CD4-positive, alpha-beta T cell treated with Interleukin-12 subunit alpha and Interleukin-12 subunit beta, for 1 hour (primary cell): ENCODE measurements around the gene RPA3.

Source experiments
- DNase-seq: peaks from one replicate; pipeline ENCODE4 v3.0.0-alpha.2; 2020

The RPA3 gene

GRCh38 chr7:7731732-7732131, 13.3 kb upstream of the RPA3 start:
- no peak for DNase-seq

DNA sequence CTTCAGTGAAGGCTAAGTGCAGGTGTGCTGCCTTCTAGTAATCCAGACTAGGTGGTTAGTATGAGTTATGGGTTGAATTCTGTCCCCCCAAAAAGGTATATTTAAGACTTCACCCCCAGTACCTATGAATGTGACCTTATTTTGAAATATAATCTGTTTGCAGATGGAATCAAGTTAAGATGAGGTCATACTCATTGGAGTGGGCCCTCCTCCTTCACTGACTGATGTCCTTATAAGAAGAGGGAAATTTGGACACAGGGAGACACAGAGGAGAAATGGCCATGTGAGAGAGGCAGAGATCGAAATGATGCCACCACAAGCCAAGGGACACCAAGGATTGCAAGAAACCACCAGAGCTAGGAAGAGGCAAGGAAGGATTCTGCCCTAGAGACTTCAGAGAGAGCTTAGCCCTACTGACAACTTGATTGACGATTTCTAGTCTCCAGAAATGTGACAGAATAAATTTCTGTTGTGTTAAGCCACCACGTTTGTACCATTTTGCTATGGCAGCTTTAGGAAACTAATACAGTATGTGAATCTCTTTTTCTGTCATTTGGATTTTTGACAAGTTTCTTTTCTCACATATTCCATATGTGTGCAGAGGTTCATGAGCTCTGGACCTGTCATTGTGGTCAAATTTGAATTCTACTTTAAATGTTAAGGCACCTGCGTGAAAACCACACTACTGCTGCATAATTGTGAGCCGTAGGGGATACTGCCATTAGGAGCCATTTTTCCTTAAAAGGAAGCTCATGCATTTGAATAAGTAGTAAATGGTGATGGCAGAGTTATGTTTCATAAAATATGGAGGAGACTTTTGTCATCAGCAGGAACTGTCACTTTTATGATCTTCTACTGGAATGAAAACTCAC, 2.6 kb upstream of the RPA3 start:
- no peak for DNase-seq

DNA sequence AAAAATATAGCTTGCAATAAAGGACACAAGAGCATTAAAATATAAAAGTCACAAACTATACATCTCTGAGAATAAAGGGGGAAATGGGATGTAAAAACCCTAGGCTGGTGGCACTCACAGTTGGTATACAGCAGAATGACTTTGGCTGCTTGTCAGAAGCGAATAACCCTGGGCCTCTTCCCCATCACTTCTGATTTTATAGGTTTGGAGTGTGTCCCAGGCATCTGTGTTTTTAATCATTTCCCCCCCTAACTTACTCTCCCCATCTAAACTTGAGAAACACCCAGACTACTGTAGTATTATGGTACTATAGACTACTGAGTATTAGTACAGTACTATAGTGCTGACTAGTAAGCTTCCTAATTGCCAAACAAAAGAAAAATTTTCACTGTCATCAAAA, 1.8 kb upstream of the RPA3 start:
- DNase-seq: no peak

- DNase-seq: peak; percentile 19
Measured at GRCh38 chr7:7719236-7719635, 829 bp upstream of the RPA3 start.

GRCh38 chr7:7713730-7714129, 4.7 kb downstream of the RPA3 start:
- DNase-seq: no peak

GRCh38 chr7:7710469-7710868, 7.9 kb downstream of the RPA3 start:
- no peak for DNase-seq

GRCh38 chr7:7709291-7709690, 9.1 kb downstream of the RPA3 start:
- DNase-seq: no peak

GRCh38 chr7:7707806-7708205, 10.6 kb downstream of the RPA3 start:
- no peak for DNase-seq

DNA sequence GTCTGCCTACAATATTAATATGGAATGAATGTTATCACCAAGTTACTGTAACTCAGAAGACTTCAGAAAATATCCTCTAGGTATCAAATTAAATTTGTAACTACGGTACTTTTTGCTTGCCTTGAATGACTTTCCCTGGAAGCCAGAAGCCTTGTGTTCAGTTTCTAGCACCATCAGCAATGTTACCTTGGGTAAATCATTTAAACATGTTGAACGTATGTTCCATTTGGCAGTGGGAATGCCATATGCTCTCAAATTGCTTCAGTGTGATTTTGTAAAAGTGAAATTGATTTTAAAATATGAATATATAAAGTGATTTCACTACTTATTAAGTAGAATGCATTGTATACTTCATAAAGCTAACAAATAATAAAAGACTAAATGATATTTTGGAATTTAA, 11.2 kb downstream of the RPA3 start:
- DNase-seq: no peak

GRCh38 chr7:7706556-7707172, 11.7 kb downstream of the RPA3 start:
- DNase-seq: no peak

- DNase-seq: no peak
Measured at GRCh38 chr7:7706101-7706511, 12.3 kb downstream of the RPA3 start.

- no peak for DNase-seq
Measured at GRCh38 chr7:7705318-7705717, 13.1 kb downstream of the RPA3 start.

DNA sequence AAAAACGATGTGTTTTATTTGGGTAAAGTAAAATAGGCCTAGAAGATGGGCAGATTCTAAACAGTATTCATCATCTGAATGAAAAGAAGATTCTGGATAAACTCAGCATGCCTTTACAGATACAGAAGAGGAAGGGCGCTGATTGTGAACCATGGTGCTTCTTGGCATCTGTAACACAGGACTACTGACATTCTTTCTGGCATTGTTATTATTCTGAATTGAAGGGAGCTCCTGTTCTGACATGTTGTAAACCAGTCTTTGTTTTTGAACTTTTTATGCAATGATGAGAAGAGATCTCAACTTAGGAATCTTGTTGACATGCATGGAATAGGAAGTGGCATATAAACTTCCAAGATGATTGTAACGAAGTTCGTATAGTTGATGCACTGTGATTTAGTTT, 13.5 kb downstream of the RPA3 start:
- no peak for DNase-seq

- no peak for DNase-seq
Measured at GRCh38 chr7:7703427-7703826, 15.0 kb downstream of the RPA3 start.

- no peak for DNase-seq
Measured at GRCh38 chr7:7702826-7703225, 15.6 kb downstream of the RPA3 start.

DNA sequence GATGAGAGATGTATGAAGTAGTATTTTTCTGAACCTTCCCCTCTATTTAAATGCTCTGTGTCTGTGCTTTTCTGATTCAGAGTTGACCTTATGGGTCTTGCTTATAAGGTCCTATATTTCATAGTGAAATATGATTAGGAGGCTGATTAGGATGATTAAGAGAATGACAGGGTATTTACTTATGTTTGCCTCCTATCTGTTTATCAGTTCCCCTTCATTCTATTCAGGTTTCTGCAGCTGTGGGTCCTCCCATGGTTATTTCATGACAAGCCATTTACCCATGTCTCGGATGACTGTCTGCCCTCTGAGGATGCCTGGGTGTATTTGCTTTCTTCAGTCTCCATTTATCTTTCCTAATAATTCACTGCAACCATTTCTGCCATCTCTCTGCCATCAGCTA, 16.9 kb downstream of the RPA3 start:
- no peak for DNase-seq

- DNase-seq: no peak
Measured at GRCh38 chr7:7699970-7700369, 18.4 kb downstream of the RPA3 start.

DNA sequence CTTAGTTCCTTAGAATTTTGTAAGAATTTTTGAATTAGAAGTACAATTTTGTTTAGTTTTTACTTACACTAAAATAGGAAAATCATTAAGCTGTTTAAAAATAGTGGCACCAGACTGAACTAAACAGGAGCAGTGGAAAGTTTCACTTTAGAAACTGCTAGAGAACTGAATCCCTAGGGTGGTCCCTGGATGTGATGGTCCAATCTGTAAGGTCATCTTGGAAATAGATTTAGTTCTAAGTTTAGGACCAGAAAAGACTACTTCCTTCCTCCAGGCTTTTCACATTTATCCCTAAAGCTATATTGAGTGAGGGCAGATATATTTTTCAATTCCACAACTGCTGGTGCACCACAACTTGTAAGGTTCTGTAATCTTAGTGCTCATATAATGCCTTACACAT, 19.0 kb downstream of the RPA3 start:
- no peak for DNase-seq

- DNase-seq: no peak
Measured at GRCh38 chr7:7698930-7699329, 19.5 kb downstream of the RPA3 start.

DNA sequence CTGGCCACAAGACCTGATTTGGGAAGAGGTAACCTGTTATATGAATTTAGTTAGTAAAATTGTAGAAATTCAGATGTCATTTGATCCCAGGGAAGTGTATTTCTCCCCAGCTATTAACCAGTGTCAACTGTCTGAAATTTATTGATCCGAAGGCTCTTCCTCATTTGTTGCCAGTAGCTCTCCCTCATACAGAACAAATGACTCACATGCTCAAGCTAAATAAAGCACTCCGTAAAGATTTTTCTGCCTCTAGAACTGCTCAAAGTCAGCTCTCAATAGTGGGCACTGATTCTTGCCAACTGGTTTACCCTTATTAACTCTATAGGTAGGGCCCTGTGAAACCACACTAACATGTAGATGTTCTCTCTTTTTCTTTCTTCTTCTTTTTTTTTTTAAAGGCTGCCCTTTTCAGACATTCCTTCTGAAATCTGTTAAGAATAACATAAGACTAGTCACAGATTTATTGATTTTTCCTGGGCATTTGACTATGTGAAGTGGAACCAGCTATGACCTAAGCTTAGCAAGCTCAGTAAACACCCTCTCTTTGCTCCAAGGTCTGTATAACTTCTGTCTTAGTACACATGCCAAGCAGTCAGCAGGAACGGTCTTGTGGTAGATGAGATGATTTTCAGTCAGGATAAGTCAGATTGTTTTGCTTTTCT, 21.8 kb downstream of the RPA3 start:
- DNase-seq: no peak

DNA sequence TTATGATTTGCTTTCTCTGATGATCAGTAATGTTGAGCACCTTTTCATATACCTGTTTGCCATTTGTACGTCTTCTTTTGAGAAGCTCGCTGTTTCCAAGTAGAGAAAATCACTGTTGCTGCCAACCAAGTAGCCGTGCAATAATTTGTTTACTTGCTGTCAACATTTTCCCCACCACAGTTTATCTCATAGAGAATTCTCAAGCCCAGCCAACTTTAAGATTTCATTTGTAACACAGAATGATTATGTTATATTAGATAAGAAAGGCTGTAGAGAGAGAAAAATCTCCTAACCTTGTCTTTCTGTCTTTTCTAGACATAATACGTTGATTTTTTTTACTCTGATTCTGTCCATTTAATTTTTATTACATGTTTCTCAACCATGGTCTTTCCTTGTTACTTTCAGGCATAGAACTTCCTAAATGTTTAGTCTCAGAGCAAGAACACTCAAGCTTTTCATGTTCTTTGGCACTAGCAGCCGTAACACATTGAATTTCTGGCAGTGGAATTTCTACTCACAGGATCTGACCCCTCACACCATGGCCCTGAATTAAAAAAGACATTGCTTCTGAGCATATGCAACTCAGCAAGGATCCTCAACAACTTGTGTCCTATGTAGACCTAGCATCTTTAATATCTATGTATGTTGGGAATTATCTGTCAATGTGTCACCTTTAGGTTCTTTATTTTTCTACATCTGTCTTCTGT, 23.1 kb downstream of the RPA3 start:
- no peak for DNase-seq

GRCh38 chr7:7694542-7694941, 23.9 kb downstream of the RPA3 start:
- DNase-seq: no peak

DNA sequence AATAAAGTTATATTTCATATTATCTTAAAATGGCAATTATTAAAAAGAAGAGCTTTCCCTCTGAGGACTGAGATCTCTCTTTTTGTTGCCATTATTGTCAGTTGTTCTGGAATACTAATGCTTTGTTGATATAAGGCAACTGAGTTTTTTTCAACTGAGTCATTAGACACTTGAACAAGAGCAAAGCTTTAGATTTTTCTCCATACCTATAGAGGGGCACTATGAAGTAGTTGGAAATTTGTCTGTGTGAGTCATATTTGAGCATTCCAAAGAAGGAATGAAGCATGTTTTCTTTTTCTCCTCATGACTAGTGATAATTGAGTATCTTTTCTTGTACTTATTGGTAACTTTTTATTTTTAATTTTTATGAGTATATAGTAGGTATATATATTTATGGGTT, 24.5 kb downstream of the RPA3 start:
- no peak for DNase-seq

GRCh38 chr7:7688956-7689355, 29.5 kb downstream of the RPA3 start:
- no peak for DNase-seq
